Retinal pigment epithelial cell (primary cell): ENCODE measurements around the gene AATK.

ENCODE experiments used
- DNase-seq: peaks from one replicate; pipeline ENCODE4 v3.0.0-alpha.2; 2010; ENCODE audit warnings: low read depth
- H3K4me3 ChIP-seq: 2 replicates; pipeline ENCODE4 v1.5.1; 2011; ENCODE audit warnings: mild to moderate bottlenecking, low read length, control low read depth, moderate library complexity
- CTCF ChIP-seq: conservative IDR thresholded peaks from 2 replicates; pipeline ENCODE4 v1.5.1; 2011; ENCODE audit warnings: low read depth, low read length, control low read depth, inconsistent platforms

The AATK gene

GRCh38 chr17:81166033-81166492, at the start of gene AATK:
Gene AATK (minus strand): TSS chr17:81166221. CDS start chr17:81165992, 229 bp downstream.
- peak within 1 kb of the TSS; percentile 41 for H3K4me3 ChIP-seq
- no peak for TF ChIP-seq CTCF
- no peak for DNase-seq

GRCh38 chr17:81213978-81214377, 48.0 kb upstream of the AATK start:
- DNase-seq: no peak
- no peak for TF ChIP-seq CTCF
- no peak overlapping the region for H3K4me3 ChIP-seq

GRCh38 chr17:81212365-81212764, 46.3 kb upstream of the AATK start:
- TF ChIP-seq CTCF: no peak
- DNase-seq: no peak
- H3K4me3 ChIP-seq: no peak overlapping the region

- no peak for DNase-seq
- no peak overlapping the region for H3K4me3 ChIP-seq
- TF ChIP-seq CTCF: no peak
These were observed 44.8 kb upstream of the AATK start for GRCh38 chr17:81210868-81211267.

GRCh38 chr17:81210466-81210865, 44.4 kb upstream of the AATK start:
- H3K4me3 ChIP-seq: no peak overlapping the region
- no peak for DNase-seq
- TF ChIP-seq CTCF: no peak

- H3K4me3 ChIP-seq: no peak overlapping the region
- DNase-seq: no peak
- TF ChIP-seq CTCF: no peak
These were observed 43.1 kb upstream of the AATK start for GRCh38 chr17:81209141-81209540.

- TF ChIP-seq CTCF: no peak
- no peak for DNase-seq
- no peak overlapping the region for H3K4me3 ChIP-seq
These were observed 42.6 kb upstream of the AATK start for GRCh38 chr17:81208651-81209050.
